ENCODE results near the gene RASGRP1. TPM values are rescaled to one million over a fixed set of nuclear protein-coding genes. Genes with fewer than 3 reads are reported as not detected.
"Not testable (repeated sequence)": the region's sequence is repeated elsewhere in the genome, so short reads cannot be mapped to it uniquely, and the experiment has no call there.

RASGRP1 gene
- total RNA-seq (2014; rRNA removed; shearing (Covaris generic)): 1.1 and 1.6 TPM in 2 replicates

- peak; percentile 71 for DNase-seq (ENCODE audit: low read depth)
These were observed at the start of gene RASGRP1 for GRCh38 chr15:38564557-38565286. RASGRP1 (minus strand) TSS chr15:38564814; CDS start chr15:38564628, 186 bp downstream.

GRCh38 chr15:38613085-38613484, 48.5 kb upstream of the RASGRP1 start:
- DNase-seq (ENCODE audit: low read depth): no peak

DNA sequence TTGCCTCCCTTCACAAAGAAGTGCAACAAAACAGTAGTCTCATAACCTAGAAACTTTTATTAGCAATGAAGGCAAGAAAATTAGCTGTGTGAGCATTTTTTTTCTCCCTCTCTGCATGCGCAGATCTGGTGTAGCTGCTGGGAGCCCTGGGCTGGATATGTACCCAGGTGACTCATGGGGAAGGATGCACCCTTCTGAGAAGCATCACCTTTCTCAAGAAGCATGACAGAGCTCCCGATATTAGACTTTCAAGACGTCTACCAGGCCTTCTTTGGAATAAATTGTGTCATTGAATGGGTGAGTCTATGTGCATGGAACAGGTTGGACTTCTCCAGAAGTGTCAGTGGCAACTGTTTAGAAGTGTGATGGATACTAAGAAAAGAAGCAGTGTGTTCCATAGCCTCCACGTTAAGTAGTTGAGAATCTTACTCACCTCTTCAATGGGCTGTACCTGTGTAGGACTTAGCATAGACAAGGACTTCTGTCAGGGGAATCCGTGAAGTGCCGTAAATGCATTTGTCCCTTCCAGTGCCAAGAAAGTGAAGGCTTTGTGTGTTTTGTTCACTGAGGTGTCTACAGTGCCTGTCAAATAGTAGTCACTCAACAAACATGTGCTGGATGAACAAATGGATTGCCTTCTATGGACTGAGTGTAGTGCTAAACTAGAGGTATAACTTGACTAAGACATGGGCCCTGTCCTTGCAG, 47.7 kb upstream of the RASGRP1 start:
- DNase-seq (ENCODE audit: low read depth): no peak

GRCh38 chr15:38611228-38611627, 46.6 kb upstream of the RASGRP1 start:
- DNase-seq (ENCODE audit: low read depth): no peak

DNA sequence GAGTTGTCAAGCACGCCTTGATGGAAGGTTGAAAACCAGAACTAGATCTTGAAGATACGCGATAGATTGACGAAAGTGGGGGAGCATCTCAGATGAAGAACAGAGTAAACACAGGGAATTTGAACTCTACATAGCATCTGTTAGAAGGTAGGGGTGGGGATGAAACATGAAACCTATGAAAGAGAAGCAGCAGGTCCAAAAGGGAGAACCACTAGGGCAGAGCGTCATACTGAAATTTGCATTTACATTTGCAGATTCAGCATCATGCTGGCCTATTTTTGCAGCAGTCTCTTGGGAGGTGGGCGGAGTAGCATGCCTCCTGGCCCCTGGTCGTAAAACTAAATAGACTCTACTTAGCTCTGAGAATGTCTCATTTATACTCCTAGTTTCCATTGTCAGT, 46.1 kb upstream of the RASGRP1 start:
- DNase-seq (ENCODE audit: low read depth): no peak

- no peak for DNase-seq (ENCODE audit: low read depth)
These were observed 44.6 kb upstream of the RASGRP1 start for GRCh38 chr15:38609097-38609738.

DNA sequence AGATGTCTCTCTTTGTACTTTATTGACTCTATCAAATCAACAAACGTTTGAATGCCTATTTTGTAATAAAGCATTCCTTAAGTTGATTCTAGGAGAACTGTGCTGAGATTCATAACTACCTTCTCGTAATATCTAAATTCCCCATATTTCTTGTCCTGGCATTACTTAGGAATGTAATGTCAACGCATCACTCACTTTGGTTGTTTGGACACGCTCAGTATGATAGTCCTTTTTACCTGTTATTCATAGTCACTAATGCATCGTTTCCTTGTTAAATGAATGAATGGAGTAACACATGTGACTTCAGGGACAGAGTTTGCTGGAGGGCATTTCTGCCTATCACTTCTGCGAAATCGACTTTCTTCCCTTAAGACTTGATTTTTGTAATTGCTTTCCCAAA, 44.1 kb upstream of the RASGRP1 start:
- no peak for DNase-seq (ENCODE audit: low read depth)

GRCh38 chr15:38605744-38606143, 41.1 kb upstream of the RASGRP1 start:
- DNase-seq (ENCODE audit: low read depth): no peak

DNA sequence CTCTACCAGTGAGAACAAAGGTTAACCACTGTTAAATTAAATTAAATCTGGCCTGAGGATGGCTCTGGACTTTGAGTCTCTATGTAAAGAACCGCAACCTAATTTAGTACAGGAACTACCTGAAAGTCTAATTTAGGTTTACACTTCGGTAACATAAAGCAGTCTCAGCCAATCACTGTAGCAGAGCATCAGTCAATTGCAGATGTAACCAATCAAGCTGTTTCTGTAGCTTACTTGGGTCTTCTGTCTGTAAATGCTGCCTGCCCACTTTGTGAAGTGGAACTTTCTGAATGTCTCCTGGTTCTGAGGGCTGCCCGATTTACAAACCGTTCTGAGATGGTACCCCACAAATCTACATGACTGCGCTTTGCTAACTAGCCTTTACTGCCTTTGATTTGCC, 39.1 kb upstream of the RASGRP1 start:
- no peak for DNase-seq (ENCODE audit: low read depth)

GRCh38 chr15:38602910-38603670, 38.5 kb upstream of the RASGRP1 start:
- DNase-seq (ENCODE audit: low read depth): no peak

GRCh38 chr15:38600236-38600635, 35.6 kb upstream of the RASGRP1 start:
- no peak for DNase-seq (ENCODE audit: low read depth)

DNA sequence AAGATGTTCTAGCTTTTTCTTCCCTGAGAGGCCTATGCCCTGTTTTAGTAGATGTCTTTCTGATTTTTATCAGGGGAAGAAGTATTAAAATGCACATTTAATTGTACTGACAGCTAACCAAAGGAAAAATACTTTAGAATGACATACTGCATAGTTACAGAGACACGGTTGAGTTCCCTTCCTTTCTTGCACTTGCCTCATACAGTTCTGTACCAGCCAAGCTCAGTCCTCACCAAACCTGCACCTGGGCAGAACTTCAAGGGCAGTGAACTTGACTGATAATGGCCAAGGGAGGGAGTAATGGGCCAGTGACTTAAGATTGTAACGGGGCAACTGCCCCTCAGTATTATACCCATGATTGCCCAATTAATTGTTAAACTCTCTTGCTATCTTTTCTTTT, 34.1 kb upstream of the RASGRP1 start:
- no peak for DNase-seq (ENCODE audit: low read depth)

GRCh38 chr15:38597219-38597800, 32.7 kb upstream of the RASGRP1 start:
- no peak for DNase-seq (ENCODE audit: low read depth)

DNA sequence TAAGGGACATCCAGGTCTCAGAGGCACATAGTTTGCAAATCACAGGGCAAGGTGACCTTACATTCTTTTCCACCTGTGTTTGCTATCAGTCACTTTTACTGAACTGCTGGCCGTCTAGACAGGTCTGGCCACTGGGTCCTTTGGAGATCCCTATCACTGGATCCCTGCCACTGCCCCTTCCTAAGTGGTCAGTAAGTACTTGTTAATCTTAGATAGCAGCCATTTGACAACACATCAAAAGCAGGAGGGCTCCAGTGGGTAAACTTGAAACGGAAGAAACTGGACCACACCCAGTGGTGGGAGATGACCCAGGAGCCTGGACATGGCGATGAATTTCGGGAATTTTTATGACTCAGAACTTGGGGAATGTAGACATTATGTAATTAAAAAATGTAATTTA, 28.9 kb upstream of the RASGRP1 start:
- peak; percentile 37 for DNase-seq (ENCODE audit: low read depth)

GRCh38 chr15:38589502-38589901, 24.9 kb upstream of the RASGRP1 start:
- DNase-seq (ENCODE audit: low read depth): peak; percentile 80

GRCh38 chr15:38588672-38589071, 24.1 kb upstream of the RASGRP1 start:
- DNase-seq (ENCODE audit: low read depth): peak; percentile 9

- DNase-seq (ENCODE audit: low read depth): no peak
These were observed 22.6 kb upstream of the RASGRP1 start for GRCh38 chr15:38587214-38587613.

DNA sequence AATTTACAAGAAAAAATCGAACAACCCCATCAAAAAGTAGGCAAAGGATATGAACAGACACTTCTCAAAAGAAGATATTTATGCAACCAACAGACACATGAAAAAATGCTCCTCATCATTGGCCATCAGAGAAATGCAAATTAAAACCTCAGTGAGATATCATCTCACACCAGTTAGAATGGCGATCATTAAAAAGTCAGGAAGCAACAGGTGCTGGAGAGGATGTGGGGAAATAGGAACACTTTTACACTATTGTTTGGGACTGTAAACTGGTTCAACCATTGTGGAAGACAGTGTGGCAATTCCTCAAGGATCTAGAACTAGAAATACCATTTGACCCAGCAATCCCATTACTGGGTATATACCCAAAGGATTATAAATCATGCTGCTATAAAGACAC, 21.4 kb upstream of the RASGRP1 start:
- DNase-seq (ENCODE audit: low read depth): not testable (repeated sequence)

DNA sequence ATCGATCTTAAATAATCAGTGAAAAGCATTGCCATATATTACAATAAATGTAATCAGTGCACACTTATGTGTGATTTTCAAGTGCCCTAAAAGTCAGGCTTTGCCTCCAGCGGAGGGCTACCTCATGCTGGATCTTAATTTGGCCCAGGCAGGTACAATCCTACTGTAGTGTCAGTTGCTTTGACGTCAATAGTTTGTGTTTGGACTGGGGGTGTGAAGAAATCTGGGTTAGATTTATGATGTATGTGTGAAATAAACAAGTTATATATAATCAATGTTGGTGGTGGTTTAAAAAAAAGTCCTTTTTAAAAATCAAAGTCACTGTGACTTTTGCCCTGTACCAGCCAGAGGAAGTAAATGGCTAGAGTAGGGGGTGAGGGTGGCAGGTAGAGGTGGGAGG, 14.0 kb upstream of the RASGRP1 start:
- no peak for DNase-seq (ENCODE audit: low read depth)

GRCh38 chr15:38577424-38577987, 12.9 kb upstream of the RASGRP1 start:
- no peak for DNase-seq (ENCODE audit: low read depth)

- DNase-seq (ENCODE audit: low read depth): no peak
These were observed 12.2 kb upstream of the RASGRP1 start for GRCh38 chr15:38576837-38577236.
